Subcutaneous abdominal adipose tissue (tissue), 5 donors: ENCODE data around the gene CDC73.

Experiments used
- H3K27ac ChIP-seq: one replicate; pipeline ENCODE4 v1.7.0; 2013; ENCODE audit warnings: low read depth, mild to moderate bottlenecking, inconsistent platforms, low read length, moderate library complexity
- H3K27me3 ChIP-seq, 5 donors: one replicate each; pipeline ENCODE4 v1.7.0; 2013; ENCODE audit warnings: low read length in 5 of 5, inconsistent platforms in 1 of 5; ENCODE audit not compliant: control insufficient read depth in 5 of 5, insufficient read depth in 4 of 5
- H3K36me3 ChIP-seq, 5 donors: one replicate each; pipeline ENCODE4 v1.7.0; 2013; ENCODE audit warnings: low read length in 5 of 5; ENCODE audit not compliant: control insufficient read depth in 5 of 5, insufficient read depth in 5 of 5
- H3K4me1 ChIP-seq, 5 donors: one replicate each; pipeline ENCODE4 v1.7.0; 2013; ENCODE audit warnings: low read length in 5 of 5, mild to moderate bottlenecking in 3 of 5, moderate library complexity in 1 of 5; ENCODE audit not compliant: control insufficient read depth in 5 of 5, insufficient read depth in 5 of 5
- H3K4me3 ChIP-seq, 5 donors: one replicate each; pipeline ENCODE4 v1.7.0; 2013; ENCODE audit warnings: low read length in 5 of 5, low read depth in 1 of 5
- H3K9ac ChIP-seq, 5 donors: one replicate each; pipeline ENCODE4 v1.7.0; 2013; ENCODE audit warnings: low read length in 5 of 5, mild to moderate bottlenecking in 4 of 5, moderate library complexity in 3 of 5
- H3K9me3 ChIP-seq, 5 donors: one replicate each; pipeline ENCODE4 v1.7.0; 2013; ENCODE audit warnings: low read length in 5 of 5; ENCODE audit not compliant: control insufficient read depth in 5 of 5
- donor health status: healthy.
- donor health status: healthy.
- donor health status: healthy.
- donor health status: healthy.
- donor health status: healthy.

The CDC73 gene

GRCh38 chr1:193156822-193157142 is 35.0 kb downstream of the CDC73 start:
- peaks cover 9 to 32% (median 27%) of the 10 kb centered on the region in 5 donors for H3K36me3 ChIP-seq
- no peaks in the 10 kb centered on the region for H3K4me1 ChIP-seq
- no peaks in the 10 kb centered on the region for H3K9me3 ChIP-seq
- H3K27ac ChIP-seq: no peak overlapping the region
- no peaks in the 10 kb centered on the region for H3K27me3 ChIP-seq
- H3K9ac ChIP-seq: no peak overlapping the region
- H3K4me3 ChIP-seq: no peak overlapping the region

DNA sequence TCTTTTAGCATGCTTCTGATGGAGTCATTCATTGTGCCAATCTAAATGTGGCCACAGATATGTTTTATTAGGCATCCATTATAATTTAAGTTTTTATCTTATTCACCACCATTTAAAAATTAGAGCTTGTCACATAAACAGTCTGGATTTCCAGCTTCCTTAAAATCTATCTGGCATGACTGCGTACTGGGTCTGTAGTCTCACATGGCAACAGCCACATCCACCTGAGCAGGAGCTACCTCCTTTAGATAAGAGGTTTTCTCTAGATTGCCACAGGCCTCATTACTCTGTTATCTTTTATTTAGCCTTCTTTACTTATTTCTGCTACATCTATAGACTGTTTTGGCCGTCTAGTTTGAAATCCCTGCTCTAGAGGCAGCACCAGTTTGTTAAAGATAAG is 35.5 kb downstream of the CDC73 start:
- H3K36me3 ChIP-seq: peaks cover 9 to 29% (median 22%) of the 10 kb centered on the region in 5 donors
- peak overlapping the region in 1 of 5 donors; percentile 7 for H3K9ac ChIP-seq
- H3K9me3 ChIP-seq: no peaks in the 10 kb centered on the region
- H3K4me1 ChIP-seq: no peaks in the 10 kb centered on the region
- H3K27ac ChIP-seq: no peak overlapping the region
- no peak overlapping the region for H3K4me3 ChIP-seq
- no peaks in the 10 kb centered on the region for H3K27me3 ChIP-seq

DNA sequence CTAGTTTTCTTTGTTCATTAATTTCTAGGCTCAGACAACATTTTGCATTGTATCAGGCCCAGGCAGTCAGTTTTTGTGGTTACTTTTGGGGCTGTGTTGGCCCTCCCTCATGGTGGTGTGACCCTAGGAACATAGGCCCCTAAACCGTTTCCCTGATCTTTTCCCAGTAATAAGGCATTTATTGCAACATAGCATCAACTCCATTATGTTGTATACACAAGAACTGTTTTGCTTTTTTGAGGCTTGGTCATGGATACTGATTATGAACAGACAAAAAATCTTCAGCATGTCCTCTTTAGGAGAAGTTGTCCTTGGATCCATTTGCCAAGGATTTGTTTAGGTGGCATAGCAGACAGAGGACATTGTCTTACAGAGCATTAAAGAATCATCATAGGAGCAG is 54.3 kb downstream of the CDC73 start:
- Histone ChIP-seq H3K36me3 (peaks cover 0 to 4% (median 0%) of the 10 kb centered on the region in 5 donors), H3K9ac (no peak overlapping the region), H3K27me3 (no peaks in the 10 kb centered on the region), H3K4me3 (no peak overlapping the region), H3K27ac (no peak overlapping the region), H3K9me3 (no peaks in the 10 kb centered on the region), H3K4me1 (peaks cover 0 to 6% (median 0%) of the 10 kb centered on the region in 5 donors)

- Histone ChIP-seq H3K36me3 (peaks cover 0 to 4% (median 0%) of the 10 kb centered on the region in 5 donors), H3K9me3 (no peaks in the 10 kb centered on the region), H3K27ac (no peak overlapping the region), H3K27me3 (no peaks in the 10 kb centered on the region), H3K9ac (no peak overlapping the region), H3K4me3 (no peak overlapping the region), H3K4me1 (peaks cover 0 to 10% (median 0%) of the 10 kb centered on the region in 5 donors)
These were observed 55.0 kb downstream of the CDC73 start for GRCh38 chr1:193176788-193177187.

GRCh38 chr1:193179094-193179493 is 57.3 kb downstream of the CDC73 start:
- Histone ChIP-seq H3K27ac (no peak overlapping the region), H3K36me3 (peaks cover 0 to 4% (median 0%) of the 10 kb centered on the region in 5 donors), H3K4me1 (peaks cover 0 to 18% (median 0%) of the 10 kb centered on the region in 5 donors), H3K9ac (no peak overlapping the region), H3K27me3 (no peaks in the 10 kb centered on the region), H3K4me3 (no peak overlapping the region), H3K9me3 (no peaks in the 10 kb centered on the region)

DNA sequence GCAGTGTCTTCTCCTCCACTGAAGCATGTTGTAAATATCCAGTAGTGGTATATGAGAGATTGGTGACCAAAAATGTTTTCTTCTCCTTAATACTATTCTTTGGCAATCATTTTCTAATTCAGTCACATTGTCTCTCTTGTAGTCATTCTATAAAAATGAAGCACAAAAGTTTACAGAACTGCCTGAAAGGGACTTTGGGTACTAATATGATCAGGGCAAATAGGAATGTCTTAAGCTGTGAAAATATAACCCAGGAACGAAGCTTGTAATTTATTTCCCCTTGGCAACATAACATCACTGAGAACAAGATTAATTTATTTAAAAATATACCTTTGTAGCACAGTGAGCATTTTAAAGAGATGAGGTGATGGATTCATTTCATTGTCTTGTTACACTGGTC is 59.7 kb downstream of the CDC73 start:
- Histone ChIP-seq H3K27ac (no peak overlapping the region), H3K4me1 (peaks cover 0 to 22% (median 8%) of the 10 kb centered on the region in 5 donors), H3K36me3 (peaks cover 0 to 4% (median 0%) of the 10 kb centered on the region in 5 donors), H3K9ac (no peak overlapping the region), H3K27me3 (no peaks in the 10 kb centered on the region), H3K4me3 (no peak overlapping the region), H3K9me3 (no peaks in the 10 kb centered on the region)

DNA sequence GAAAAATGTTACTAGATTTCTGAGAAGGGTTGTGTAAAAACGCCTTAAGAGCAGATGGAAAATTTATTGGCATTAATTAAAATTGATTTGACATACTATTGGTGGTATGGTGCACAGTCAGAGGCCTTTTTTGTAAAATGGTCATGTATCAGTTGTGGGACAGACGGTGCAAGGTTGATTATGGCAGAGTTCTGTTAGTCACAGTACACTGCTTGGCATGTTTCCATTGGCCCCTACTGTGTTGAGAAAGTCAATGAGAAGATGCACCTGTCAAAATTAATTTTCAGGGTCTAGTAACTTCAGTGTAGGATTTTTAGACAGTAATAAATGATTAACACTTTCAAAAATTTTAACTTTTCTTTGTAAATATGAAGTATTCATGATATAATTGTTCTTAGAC is 60.2 kb downstream of the CDC73 start:
- Histone ChIP-seq H3K4me1 (peaks cover 0 to 26% (median 9%) of the 10 kb centered on the region in 5 donors), H3K9me3 (no peaks in the 10 kb centered on the region), H3K4me3 (no peak overlapping the region), H3K27ac (no peak overlapping the region), H3K36me3 (peaks cover 0 to 1% (median 0%) of the 10 kb centered on the region in 5 donors), H3K27me3 (no peaks in the 10 kb centered on the region), H3K9ac (no peak overlapping the region)

- H3K9me3 ChIP-seq: no peaks in the 10 kb centered on the region
- no peaks in the 10 kb centered on the region for H3K36me3 ChIP-seq
- no peak overlapping the region for H3K4me3 ChIP-seq
- H3K4me1 ChIP-seq: peaks cover 0 to 30% (median 12%) of the 10 kb centered on the region in 5 donors
- H3K9ac ChIP-seq: peak overlapping the region in 1 of 5 donors; percentile 40
- no peaks in the 10 kb centered on the region for H3K27me3 ChIP-seq
- H3K27ac ChIP-seq: no peak overlapping the region
These were observed 61.3 kb downstream of the CDC73 start for GRCh38 chr1:193183019-193183627.

DNA sequence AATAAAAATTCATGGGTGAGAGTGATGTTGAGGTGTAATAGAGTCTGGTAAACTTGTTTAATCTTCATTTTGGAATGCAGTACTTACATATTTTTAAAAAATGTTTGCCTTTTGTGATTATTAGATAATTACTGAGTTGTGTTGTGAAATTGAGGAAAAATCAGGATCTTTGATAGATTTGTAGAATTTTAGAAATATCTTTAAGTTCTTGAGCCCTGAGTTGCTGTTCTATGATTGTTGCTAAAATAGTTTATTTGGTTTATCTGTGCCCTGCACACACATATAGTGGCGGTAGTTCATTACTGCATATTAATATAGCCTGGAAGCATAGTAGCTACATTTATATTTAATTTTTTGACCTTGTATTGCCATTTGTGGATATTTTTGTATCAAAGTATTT is 62.9 kb downstream of the CDC73 start:
- Histone ChIP-seq H3K4me1 (peaks cover 0 to 30% (median 12%) of the 10 kb centered on the region in 5 donors), H3K9me3 (no peaks in the 10 kb centered on the region), H3K4me3 (no peak overlapping the region), H3K9ac (no peak overlapping the region), H3K27ac (no peak overlapping the region), H3K36me3 (no peaks in the 10 kb centered on the region), H3K27me3 (no peaks in the 10 kb centered on the region)

GRCh38 chr1:193185211-193185610 is 63.4 kb downstream of the CDC73 start:
- H3K36me3 ChIP-seq: no peaks in the 10 kb centered on the region
- H3K27ac ChIP-seq: no peak overlapping the region
- H3K4me3 ChIP-seq: no peak overlapping the region
- no peaks in the 10 kb centered on the region for H3K9me3 ChIP-seq
- no peak overlapping the region for H3K9ac ChIP-seq
- H3K4me1 ChIP-seq: peaks cover 0 to 30% (median 12%) of the 10 kb centered on the region in 5 donors
- H3K27me3 ChIP-seq: no peaks in the 10 kb centered on the region
